Body of pancreas (tissue), 4 donors: ENCODE measurements around the gene SLC1A7. TPM values are rescaled to one million over a fixed set of nuclear protein-coding genes. Genes with fewer than 3 reads are reported as not detected.

Source experiments
- ATAC-seq: fragments of 150-250 bp; one replicate; pipeline ENCODE4 v1.9.1; 2016
- DNase-seq, 4 donors: peaks; one replicate each; pipeline ENCODE4 v3.0.0-alpha.2; 2019
- H3K27ac ChIP-seq, 4 donors: fragments of 200-600 bp; sonication (generic); 1 replicate in 3 of 4; 2 replicates in 1 of 4; pipeline versions ENCODE4 v1.5.1 to v1.6.1; 2016 to 2019; ENCODE audit warnings: mild to moderate bottlenecking in 1 of 4, mixed read lengths in 1 of 4, moderate library complexity in 1 of 4
- H3K27me3 ChIP-seq, 2 donors: fragments of 200-600 bp; sonication (generic); one replicate each; pipeline ENCODE4 v1.6.0; 2016; ENCODE audit warnings: mild to moderate bottlenecking in 1 of 2
- H3K36me3 ChIP-seq, 2 donors: fragments of 200-600 bp; sonication (generic); replicated peaks in 1 of 2; 2 replicates each; pipeline ENCODE4 v1.5.1; 2016; ENCODE audit warnings: low read depth in 2 of 2; ENCODE audit not compliant: insufficient read depth in 1 of 2
- H3K4me1 ChIP-seq: fragments of 200-600 bp; sonication (generic); one replicate; pipeline ENCODE4 v1.6.0; 2016
- H3K4me3 ChIP-seq, 2 donors: fragments of 200-600 bp; sonication (generic); 1 replicate in 1 of 2; 2 replicates in 1 of 2; pipeline ENCODE4 v1.5.1; 2016 to 2019
- H3K9me3 ChIP-seq, 3 donors: fragments of 200-600 bp; sonication (generic); 1 replicate in 2 of 3; 2 replicates in 1 of 3; pipeline ENCODE4 v1.5.1; 2016
- POLR2A ChIP-seq, 3 donors: fragments of 450-650 bp; IDR thresholded peaks; one replicate each; pipeline ENCODE4 v1.6.1; 2016; ENCODE audit warnings: antibody characterized with exemption in 3 of 3, mild to moderate bottlenecking in 2 of 3
- WGBS, 2 donors: methylation state at CpG; one replicate each; pipeline ENCODE4 v1.1.5; 2017; 5-methylcytosine and 5-hydroxymethylcytosine counted together
- intact Hi-C: fragments of 100-400 bp; cut with DNase I; formaldehyde crosslinking; loops from one replicate; pipeline ENCODE4 v1.15.1; 2023
- total RNA-seq, 2 donors: library from RNA; depleted of rRNA; stranded (reverse); fragments of >200 nt; gene quantifications; one replicate each; pipeline ENCODE4 v1.1.0, GENCODE V29; 2016
- TF ChIP-seq, protein P1 (sequence below), 7 experiments: fragments of 450-650 bp in 4 of 7; fragments of 200-600 bp in 3 of 7; sonication (generic) in 3 of 7; IDR thresholded peaks; one replicate each; pipeline ENCODE4 v1.5.1; 2016 to 2019; ENCODE audit warnings: antibody characterized with exemption in 7 of 7

SLC1A7 gene
- total RNA-seq, 2 donors from 2014 or later: not detected

DNA sequence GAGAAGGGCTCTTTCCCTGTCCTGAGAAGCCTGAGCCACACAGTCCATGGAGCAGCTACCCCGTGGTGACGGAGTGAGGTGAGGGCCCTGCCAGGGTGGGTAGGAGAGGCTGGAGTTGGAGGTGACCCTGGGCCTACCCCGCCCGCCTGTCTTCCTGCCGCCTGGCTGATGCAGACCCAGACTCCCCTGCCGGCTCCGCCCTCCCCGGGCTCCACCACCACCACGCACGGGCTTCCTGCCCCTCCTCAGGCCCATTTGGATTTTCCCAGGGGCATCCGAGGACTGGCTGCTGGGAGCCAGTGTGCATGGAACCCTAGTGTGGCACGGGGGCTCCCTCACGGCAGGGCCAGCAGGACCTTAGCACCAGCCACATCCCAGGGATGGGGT is 47.9 kb downstream of the SLC1A7 start:
- Histone ChIP-seq H3K27me3 (no peaks in the 10 kb centered on the region), H3K4me3 (no peak overlapping the region), H3K36me3 (no peaks in the 10 kb centered on the region), H3K27ac (no peak overlapping the region), H3K4me1 (peaks cover 5% of the 10 kb centered on the region), H3K9me3 (no peaks in the 10 kb centered on the region)
- WGBS, 2 donors: 70 to 81% methylated on average over 10 to 13 of the region's 13 CpGs
- DNase-seq (no peak), ATAC-seq (no peak)
- intact Hi-C loops: no loop called here
- no peak for TF ChIP-seq POLR2A (IDR thresholded peaks at IDR 0.05)
- TF ChIP-seq, protein P1, sequence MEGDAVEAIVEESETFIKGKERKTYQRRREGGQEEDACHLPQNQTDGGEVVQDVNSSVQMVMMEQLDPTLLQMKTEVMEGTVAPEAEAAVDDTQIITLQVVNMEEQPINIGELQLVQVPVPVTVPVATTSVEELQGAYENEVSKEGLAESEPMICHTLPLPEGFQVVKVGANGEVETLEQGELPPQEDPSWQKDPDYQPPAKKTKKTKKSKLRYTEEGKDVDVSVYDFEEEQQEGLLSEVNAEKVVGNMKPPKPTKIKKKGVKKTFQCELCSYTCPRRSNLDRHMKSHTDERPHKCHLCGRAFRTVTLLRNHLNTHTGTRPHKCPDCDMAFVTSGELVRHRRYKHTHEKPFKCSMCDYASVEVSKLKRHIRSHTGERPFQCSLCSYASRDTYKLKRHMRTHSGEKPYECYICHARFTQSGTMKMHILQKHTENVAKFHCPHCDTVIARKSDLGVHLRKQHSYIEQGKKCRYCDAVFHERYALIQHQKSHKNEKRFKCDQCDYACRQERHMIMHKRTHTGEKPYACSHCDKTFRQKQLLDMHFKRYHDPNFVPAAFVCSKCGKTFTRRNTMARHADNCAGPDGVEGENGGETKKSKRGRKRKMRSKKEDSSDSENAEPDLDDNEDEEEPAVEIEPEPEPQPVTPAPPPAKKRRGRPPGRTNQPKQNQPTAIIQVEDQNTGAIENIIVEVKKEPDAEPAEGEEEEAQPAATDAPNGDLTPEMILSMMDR (IDR thresholded peaks at IDR 0.05): no peak

DNA sequence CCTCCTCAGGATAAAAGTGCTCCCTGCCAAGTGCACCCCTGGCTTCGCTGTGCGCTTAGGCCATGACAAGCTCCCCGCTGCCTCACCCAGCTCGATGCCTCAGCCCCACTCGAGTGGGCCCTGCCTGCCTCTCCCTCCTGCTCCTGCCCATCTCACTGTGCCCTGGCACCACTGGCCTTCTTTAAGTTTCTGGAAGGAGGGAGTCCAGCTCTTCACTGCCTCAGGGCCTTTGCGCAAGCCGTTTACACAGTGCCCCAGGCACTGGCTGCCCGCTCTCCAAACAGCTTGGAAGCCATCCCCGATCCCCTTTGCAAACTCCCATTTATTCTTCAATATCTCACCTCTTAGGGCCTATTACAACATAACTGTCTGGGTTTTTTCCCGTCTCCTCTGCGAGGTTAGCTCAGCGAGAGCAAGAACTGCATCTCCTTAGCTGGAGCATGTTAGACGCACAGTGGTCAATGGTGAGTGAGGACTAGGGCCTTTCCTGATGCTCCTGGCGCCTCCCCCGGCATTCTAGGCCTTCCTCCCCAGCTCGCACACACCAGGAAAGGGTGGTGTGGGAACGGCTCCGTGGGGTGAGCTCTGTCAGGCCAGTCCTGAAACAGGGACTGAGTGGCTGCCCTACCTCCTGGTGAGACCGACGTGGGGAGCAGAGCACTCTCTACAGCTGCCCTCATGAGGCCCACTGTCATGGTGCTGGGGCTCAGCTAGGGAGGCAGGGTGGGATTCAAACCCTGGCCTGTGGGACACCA is 48.5 kb downstream of the SLC1A7 start:
- TF ChIP-seq, protein P1 (IDR thresholded peaks at IDR 0.05): no peak
- no peak for TF ChIP-seq POLR2A (IDR thresholded peaks at IDR 0.05)
- Histone ChIP-seq H3K4me3 (no peak overlapping the region), H3K36me3 (no peaks in the 10 kb centered on the region), H3K27ac (no peak overlapping the region), H3K4me1 (peaks cover 5% of the 10 kb centered on the region), H3K27me3 (no peaks in the 10 kb centered on the region), H3K9me3 (no peaks in the 10 kb centered on the region)
- DNase-seq: no peak
- intact Hi-C loops: no loop called here
- ATAC-seq: no peak
- WGBS, 2 donors: 86 to 93% methylated on average over 18 to 20 of the region's 20 CpGs

DNA sequence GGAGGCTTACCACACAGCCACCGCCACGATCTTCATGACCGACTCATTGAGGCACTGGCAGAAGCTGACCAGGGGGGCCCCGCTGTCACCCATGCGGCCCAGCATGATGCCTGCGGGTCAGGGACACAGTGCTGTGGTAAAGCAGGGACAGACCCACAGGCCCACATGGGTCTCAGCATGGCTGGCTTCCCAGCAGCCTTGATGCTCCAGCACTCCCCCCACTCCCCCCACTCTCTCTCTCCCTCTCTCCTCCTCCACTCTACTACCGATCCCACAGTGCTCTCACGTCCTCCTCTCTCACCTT is 49.0 kb downstream of the SLC1A7 start:
- intact Hi-C loops: no loop called here
- DNase-seq (no peak), ATAC-seq (no peak)
- Histone ChIP-seq H3K4me1 (peaks cover 5% of the 10 kb centered on the region), H3K27me3 (no peaks in the 10 kb centered on the region), H3K9me3 (no peaks in the 10 kb centered on the region), H3K27ac (no peak overlapping the region), H3K36me3 (no peaks in the 10 kb centered on the region), H3K4me3 (no peak overlapping the region)
- TF ChIP-seq POLR2A (IDR thresholded peaks at IDR 0.05): no peak
- TF ChIP-seq, protein P1 (IDR thresholded peaks at IDR 0.05): no peak
- 90 to 92% methylated on average over 8 of the region's 8 CpGs for WGBS, 2 donors

DNA sequence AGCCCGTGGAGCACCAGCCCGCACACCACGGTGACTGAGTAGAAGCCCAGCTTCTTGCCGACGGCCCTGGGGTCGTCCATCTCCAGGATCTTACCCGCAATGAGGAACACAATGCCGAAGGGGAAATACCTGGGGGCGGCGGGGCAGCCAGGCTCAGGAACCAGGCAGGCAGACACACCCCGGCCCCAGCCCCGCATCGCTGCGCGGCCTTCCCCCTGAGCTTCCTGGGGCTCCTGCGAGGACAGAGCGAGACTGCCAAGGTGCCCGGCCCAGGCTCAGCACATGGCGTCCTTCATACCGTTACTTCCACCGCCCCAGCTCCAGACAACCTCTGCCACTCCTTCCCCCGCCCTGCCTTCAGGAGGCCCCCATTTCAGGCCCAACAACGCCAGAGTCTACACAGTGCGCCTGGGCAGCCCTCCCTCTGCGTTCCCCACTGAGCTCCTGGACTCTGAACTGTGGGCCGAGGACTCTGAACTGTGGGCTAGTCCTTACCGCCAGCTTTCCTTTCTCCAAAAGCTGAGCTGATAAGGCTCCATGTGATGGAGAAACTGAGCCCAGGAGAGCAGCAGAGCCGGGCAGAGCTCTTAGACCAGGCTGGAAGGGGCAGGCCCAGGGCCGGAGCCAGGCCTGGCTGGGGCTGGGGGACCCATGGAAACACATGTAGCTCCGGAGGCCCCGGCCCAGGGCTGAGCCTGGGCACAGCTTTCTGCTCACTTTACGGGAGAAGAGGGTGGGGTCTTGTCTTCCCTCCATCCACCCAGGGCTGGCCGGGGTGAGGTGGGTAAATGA is 49.6 kb downstream of the SLC1A7 start:
- intact Hi-C loops: no loop called here
- H3K4me1 ChIP-seq: peaks cover 5% of the 10 kb centered on the region
- 90 to 92% methylated on average over 21 to 32 of the region's 33 CpGs for WGBS, 2 donors
- H3K4me3 ChIP-seq: no peak overlapping the region
- no peak for ATAC-seq
- H3K27me3 ChIP-seq: no peaks in the 10 kb centered on the region
- H3K27ac ChIP-seq: no peak overlapping the region
- no peaks in the 10 kb centered on the region for H3K36me3 ChIP-seq
- no peak for DNase-seq
- TF ChIP-seq POLR2A (IDR thresholded peaks at IDR 0.05): no peak
- TF ChIP-seq, protein P1 (IDR thresholded peaks at IDR 0.05): no peak
- no peaks in the 10 kb centered on the region for H3K9me3 ChIP-seq
